GM18858 (cell line): ENCODE results near the gene RPL4.
"Not testable (repeated sequence)": the region's sequence is repeated elsewhere in the genome, so short reads cannot be mapped to it uniquely, and the experiment has no call there.

Experiments used
- ATAC-seq: cut with Tn5 transposase; IDR thresholded peaks from one replicate; pipeline ENCODE4 v1.9.1; 2021; ENCODE audit not compliant: unreplicated experiment

The RPL4 gene

DNA sequence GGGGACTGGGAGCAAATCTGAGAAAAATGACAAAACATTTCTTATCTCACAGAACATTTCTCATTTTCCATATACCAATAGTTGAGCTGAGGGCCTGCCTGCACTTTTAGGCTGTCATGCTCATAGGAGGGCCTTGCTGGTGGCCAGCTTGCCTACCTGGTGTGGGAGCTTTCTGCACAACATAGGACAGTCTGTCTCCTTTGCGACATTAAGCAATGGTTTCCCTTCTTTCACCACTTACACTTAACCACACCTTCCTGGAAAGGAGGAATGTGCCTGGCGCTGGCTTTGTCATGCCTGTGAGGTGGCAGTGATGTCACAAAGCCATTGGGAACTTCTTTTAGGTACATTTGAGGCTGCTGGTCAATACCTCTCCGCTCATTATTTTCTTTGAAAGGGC is 12.8 kb downstream of the RPL4 start:
- ATAC-seq, result no peak

- no peak for ATAC-seq
These were observed 15.4 kb downstream of the RPL4 start for GRCh38 chr15:66489179-66489791.

DNA sequence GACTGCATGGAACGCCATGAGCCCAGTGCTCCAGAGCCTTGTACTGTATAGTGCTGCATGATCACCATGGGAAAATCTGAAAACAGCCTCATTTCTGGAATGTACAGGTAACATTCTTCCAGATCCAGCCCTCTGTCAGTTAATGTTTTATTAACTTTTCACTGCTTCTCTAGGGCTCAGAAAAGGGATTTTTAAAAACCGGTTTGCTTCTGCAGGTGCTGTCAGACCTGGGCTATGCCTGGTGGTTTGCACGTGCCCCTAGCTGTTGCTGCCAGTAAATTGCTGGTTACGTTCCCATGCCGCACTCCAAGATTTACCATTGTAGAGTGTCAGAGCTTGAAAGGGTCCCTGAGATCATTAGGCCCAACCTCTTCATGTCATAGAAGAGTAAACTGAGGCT is 16.1 kb downstream of the RPL4 start:
- no peak for ATAC-seq

- no peak for ATAC-seq
These were observed 17.8 kb downstream of the RPL4 start for GRCh38 chr15:66486887-66487286.

- no peak for ATAC-seq
These were observed 20.0 kb downstream of the RPL4 start for GRCh38 chr15:66484539-66485112.

GRCh38 chr15:66483131-66483566 is 21.5 kb downstream of the RPL4 start:
- no peak for ATAC-seq

GRCh38 chr15:66482539-66482938 is 22.1 kb downstream of the RPL4 start:
- no peak for ATAC-seq

GRCh38 chr15:66481107-66481856 is 23.4 kb downstream of the RPL4 start:
- ATAC-seq, result no peak

DNA sequence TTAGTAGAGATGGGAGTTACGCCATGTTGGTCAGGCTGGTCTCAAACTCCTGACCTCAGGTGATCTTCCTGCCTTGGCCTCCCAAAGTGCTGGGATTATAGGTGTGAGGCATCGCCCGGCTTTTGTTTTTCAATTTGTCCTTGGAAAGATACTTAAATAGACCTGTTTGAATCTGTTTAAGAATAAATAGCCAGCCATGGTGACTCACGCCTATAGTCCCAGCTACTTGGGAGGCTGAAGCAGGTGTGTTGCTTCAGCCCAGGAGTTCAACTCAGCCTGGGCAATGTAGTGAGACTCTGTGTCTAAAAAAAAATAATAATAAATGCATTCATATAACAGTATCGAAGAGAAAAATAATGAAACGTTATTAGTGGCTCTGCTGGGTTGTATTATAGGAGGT is 24.4 kb downstream of the RPL4 start:
- ATAC-seq, result no peak

DNA sequence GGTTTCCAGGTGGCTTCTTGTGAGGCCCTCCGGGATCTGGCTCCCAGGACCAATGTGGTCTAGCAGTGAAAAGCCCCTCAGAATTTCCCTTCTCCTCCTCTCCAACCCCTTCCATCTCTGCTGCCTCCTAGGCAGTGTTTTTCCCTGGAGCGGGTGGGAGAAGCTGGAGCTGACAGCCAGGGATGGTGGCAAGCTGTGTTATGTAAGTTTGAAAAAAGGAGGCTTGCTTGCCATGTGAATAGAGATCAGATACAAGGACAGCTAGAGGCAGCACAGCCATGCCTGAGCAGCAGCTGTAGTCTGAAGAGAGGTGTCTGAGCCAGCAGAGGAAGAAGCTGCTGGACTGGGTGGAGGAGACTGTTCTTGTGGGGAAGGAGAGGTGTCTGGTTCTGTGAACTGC is 27.6 kb downstream of the RPL4 start:
- ATAC-seq, result no peak

GRCh38 chr15:66476535-66476934 is 28.1 kb downstream of the RPL4 start:
- no peak for ATAC-seq

DNA sequence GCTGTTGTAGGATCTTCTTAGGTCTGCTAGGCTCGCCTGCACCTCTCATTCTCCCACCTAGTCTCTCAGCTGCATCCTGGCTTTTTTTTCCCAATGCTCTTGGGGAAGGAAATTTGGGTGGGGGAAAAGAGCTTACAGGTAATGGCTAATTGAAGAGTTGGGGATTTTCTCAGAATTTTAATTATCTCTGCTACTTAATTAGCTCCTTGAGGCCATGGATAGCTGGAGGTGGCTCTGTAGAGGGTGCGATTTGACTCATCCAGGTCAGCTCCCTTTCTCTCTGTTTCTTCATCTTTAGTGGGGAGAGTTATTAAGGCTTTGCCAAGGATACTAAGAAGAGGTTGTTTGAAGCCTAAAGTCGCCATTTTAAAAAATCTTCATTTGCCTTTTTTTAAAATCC is 29.7 kb downstream of the RPL4 start:
- no peak for ATAC-seq

DNA sequence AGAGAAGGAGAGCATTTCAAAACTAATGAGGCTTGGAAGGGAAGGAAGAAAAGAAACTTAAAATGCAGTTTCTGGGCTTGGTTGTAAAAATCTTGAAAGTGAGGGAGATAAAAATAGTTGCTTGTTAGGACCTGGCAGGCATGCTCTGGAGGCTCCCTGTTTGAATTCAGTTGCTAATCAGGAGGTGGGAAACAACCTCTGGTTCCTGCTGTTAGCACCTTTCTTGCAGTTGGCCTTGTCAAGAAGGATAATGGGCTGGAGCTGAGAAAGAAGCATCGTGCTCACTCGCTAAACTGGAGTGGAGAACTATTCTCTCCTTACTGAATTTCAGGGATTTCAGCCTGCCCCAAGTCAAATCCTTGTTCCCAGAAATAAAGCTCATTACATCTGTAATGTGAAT is 30.5 kb downstream of the RPL4 start:
- no peak for ATAC-seq

- peak; percentile 76 for ATAC-seq
These were observed 32.3 kb downstream of the RPL4 start for GRCh38 chr15:66472176-66472999.

DNA sequence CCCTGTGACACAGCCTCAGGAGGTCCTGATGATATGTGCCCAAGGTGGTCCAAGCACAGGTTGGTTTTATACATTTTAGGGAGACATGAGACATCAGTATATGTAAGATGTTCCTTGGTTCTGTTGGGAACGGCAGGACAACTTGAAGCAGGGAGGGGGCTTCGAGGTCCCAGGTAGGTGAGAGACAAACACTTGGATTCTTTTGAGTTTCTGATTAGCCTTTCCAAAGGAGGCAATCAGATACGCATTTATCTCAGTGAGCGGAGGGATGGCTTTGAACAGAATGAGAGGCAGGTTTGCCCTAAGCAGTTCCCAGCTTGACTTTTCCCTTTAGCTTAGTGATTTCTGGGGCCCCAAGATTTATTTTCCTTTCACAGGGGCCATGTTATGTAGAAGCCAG is 33.8 kb downstream of the RPL4 start:
- not testable (repeated sequence) for ATAC-seq

GRCh38 chr15:66467162-66468040 is 37.3 kb downstream of the RPL4 start:
- ATAC-seq, result not testable (repeated sequence)

DNA sequence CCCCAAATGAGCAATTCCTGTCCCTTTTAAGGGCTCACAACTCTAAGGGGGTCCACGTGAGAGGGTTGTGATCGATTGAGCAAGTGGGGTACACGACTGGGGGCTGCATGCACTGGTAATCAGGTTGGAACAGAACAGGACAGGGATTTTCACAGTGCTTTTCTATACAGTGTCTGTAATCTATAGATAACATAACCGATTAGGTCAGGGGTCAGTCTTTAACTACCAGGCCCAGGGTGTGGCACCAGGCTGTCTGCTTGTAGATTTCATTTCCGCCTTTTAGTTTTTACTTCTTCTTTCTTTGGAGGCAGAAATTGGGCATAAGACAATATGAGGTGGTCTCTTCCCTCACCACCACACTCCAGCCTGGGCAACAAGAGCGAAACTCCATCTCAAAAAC is 39.4 kb downstream of the RPL4 start:
- not testable (repeated sequence) for ATAC-seq

GRCh38 chr15:66462627-66463026 is 42.0 kb downstream of the RPL4 start:
- no peak for ATAC-seq

DNA sequence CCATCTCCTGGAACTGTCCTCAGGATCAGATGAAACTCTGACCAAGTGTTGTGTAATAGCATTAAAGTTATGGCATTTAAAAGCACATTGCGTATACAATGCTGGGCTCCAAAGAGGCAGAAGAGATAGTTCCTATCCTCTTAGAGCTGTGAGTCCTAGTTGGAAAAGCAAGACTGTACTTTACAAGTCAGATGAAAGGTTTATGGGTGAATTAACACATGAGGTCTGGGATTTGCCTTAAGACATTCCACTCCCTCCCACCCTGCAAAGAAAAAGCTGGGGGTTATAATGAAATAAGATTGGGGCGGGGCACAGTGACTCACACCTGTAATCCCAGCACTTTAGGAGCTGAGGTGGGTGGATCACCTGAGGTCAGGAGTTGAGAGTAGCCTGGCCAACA is 42.7 kb downstream of the RPL4 start:
- no peak for ATAC-seq

DNA sequence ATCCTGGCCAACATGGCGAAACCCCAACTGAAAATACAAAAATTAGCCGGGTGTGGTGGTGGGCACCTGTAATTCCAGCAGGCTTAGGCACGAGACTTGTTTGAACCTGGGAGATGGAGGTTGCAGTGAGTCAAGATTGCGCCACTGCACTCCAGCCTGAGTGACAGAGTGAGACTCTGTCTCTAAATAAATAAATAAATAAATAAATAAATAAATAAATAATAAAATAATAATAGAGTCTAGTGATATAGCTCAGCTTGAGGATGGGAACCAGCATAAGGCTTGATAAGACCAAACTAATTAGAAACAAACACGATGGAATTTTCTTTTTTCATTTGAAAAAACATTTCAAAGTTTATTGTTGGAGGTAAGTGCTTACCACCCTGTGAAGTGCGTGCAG is 43.4 kb downstream of the RPL4 start:
- ATAC-seq, result not testable (repeated sequence)
